ENCODE data around the gene CNTRL. TPM values are rescaled to one million over a fixed set of nuclear protein-coding genes. Genes with fewer than 3 reads are reported as not detected.

Gene CNTRL
- total and polyA plus RNA-seq, 4 donors, result 1.6 to 8.7 (median 4.4) TPM

- Histone ChIP-seq H3K36me3 (ENCODE audit: control insufficient read depth in 4 of 4, insufficient read depth in 3 of 4, low read depth in 1 of 4, low read length in 3 of 4) (no peaks in the 10 kb centered on the region), H3K4me1 (ENCODE audit: control insufficient read depth in 4 of 4, insufficient read depth in 4 of 4, low read length in 3 of 4) (peaks cover 6 to 41% (median 28%) of the 10 kb centered on the region in 4 donors), H3K9ac (ENCODE audit: low read depth in 1 of 2, low read length in 2 of 2) (peak overlapping the region; percentile 39 to 82), H3K4me3 (ENCODE audit: low read depth in 1 of 3, low read length in 3 of 3) (peak overlapping the region; percentile 71 to 100 (median 96)), H3K27ac (ENCODE audit: low read depth in 1 of 2, low read length in 2 of 2) (peak overlapping the region; percentile 96 to 97), H3K27me3 (ENCODE audit: control insufficient read depth in 4 of 4, insufficient read depth in 4 of 4, low read length in 3 of 4) (no peaks in the 10 kb centered on the region), H3K9me3 (ENCODE audit: control insufficient read depth in 4 of 4, low read length in 3 of 4) (no peaks in the 10 kb centered on the region)
- under 1% methylated on average over 81 of the region's 81 CpGs for WGBS
- peak; percentile 72 for DNase-seq (ENCODE audit: low spot score)
- TF ChIP-seq REST (IDR thresholded peaks at IDR 0.05), result no peak
- no peak for TF ChIP-seq HNF4A (conservative IDR thresholded peaks at IDR 0.05)
- no peak for TF ChIP-seq ATF3 (IDR thresholded peaks at IDR 0.05)
- no peak for TF ChIP-seq RXRA (IDR thresholded peaks at IDR 0.05)
- TF ChIP-seq FOXA1 (IDR thresholded peaks at IDR 0.05), result no peak
- TF ChIP-seq FOXA2 (IDR thresholded peaks at IDR 0.05), result no peak
- TF ChIP-seq NR2F2 (IDR thresholded peaks at IDR 0.05), result no peak
- no peak for TF ChIP-seq MAX (IDR thresholded peaks at IDR 0.05)
- TF ChIP-seq CTCF (IDR thresholded peaks at IDR 0.05; ENCODE audit: low read depth, low read length, missing input control), result no peak
- no peak for TF ChIP-seq HNF4G (IDR thresholded peaks at IDR 0.05)
- no peak for TF ChIP-seq RAD21 (IDR thresholded peaks at IDR 0.05)
These were observed 126.4 kb downstream of the CNTRL start for GRCh38 chr9:121201045-121201737.

- H3K9me3 ChIP-seq (ENCODE audit: control insufficient read depth in 4 of 4, low read length in 3 of 4), result no peaks in the 10 kb centered on the region
- 2% methylated on average over 55 of the region's 55 CpGs for WGBS
- peak within 1 kb of the TSS; percentile 73 to 82 for H3K9ac ChIP-seq (ENCODE audit: low read depth in 1 of 2, low read length in 2 of 2)
- H3K27me3 ChIP-seq (ENCODE audit: control insufficient read depth in 4 of 4, insufficient read depth in 4 of 4, low read length in 3 of 4), result no peaks in the 10 kb centered on the region
- DNase-seq (ENCODE audit: low spot score), result peak; percentile 100
- peaks cover 4 to 34% (median 21%) of the 10 kb centered on the region in 4 donors for H3K4me1 ChIP-seq (ENCODE audit: control insufficient read depth in 4 of 4, insufficient read depth in 4 of 4, low read length in 3 of 4)
- H3K27ac ChIP-seq (ENCODE audit: low read depth in 1 of 2, low read length in 2 of 2), result peak within 1 kb of the TSS; percentile 96 to 97
- peak within 1 kb of the TSS; percentile 79 to 100 (median 96) for H3K4me3 ChIP-seq (ENCODE audit: low read depth in 1 of 3, low read length in 3 of 3)
- H3K36me3 ChIP-seq (ENCODE audit: control insufficient read depth in 4 of 4, insufficient read depth in 3 of 4, low read depth in 1 of 4, low read length in 3 of 4), result no peaks in the 10 kb centered on the region
- peak; percentile 38 to 41 for TF ChIP-seq RAD21 (IDR thresholded peaks at IDR 0.05)
- no peak for TF ChIP-seq FOXA2 (IDR thresholded peaks at IDR 0.05)
- TF ChIP-seq HNF4A (conservative IDR thresholded peaks at IDR 0.05), result peak in 1 of 2 donors; percentile 37
- TF ChIP-seq YY1 (IDR thresholded peaks at IDR 0.05), result peak; percentile 99
- TF ChIP-seq MAX (IDR thresholded peaks at IDR 0.05), result peak; percentile 64
- TF ChIP-seq GABPA (IDR thresholded peaks at IDR 0.05 in 1 of 2, conservative IDR thresholded peaks at IDR 0.05 in 1 of 2), result peak; percentile 16 to 85
- peak; percentile 68 for TF ChIP-seq CTCF (IDR thresholded peaks at IDR 0.05; ENCODE audit: low read depth, low read length, missing input control)
- no peak for TF ChIP-seq ATF3 (IDR thresholded peaks at IDR 0.05)
- TF ChIP-seq TAF1 (conservative IDR thresholded peaks at IDR 0.05), result peak; percentile 38
- peak; percentile 57 for TF ChIP-seq ZBTB33 (IDR thresholded peaks at IDR 0.05)
- TF ChIP-seq HNF4G (IDR thresholded peaks at IDR 0.05), result no peak
- peak; percentile 32 to 44 for TF ChIP-seq RXRA (IDR thresholded peaks at IDR 0.05)
- peak; percentile 67 for TF ChIP-seq SP1 (IDR thresholded peaks at IDR 0.05)
- TF ChIP-seq FOXA1 (IDR thresholded peaks at IDR 0.05), result no peak
- no peak for TF ChIP-seq JUND (IDR thresholded peaks at IDR 0.05)
- TF ChIP-seq EGR1 (IDR thresholded peaks at IDR 0.05; ENCODE audit: low read depth in 2 of 2), result no peak
These were observed 127.2 kb downstream of the CNTRL start, which contains the start of gene RAB14 for GRCh38 chr9:121201738-121202533. RAB14 (minus strand) TSS chr9:121201869; CDS start chr9:121193412, 8,457 bp downstream.

Data from liver (tissue), 9 donors.